Heart left ventricle (tissue), 13 donors: ENCODE measurements around the gene BCAS4.

Experiments
- POLR2A ChIP-seq, 2 donors: fragments of 450-650 bp; IDR thresholded peaks; one replicate each; pipeline ENCODE4 v1.6.1; 2017; ENCODE audit warnings: antibody characterized with exemption in 2 of 2, mild to moderate bottlenecking in 2 of 2, moderate library complexity in 2 of 2
- TF ChIP-seq, protein P1 (sequence below), 12 donors: fragments of 200-600 bp; sonication (generic) in 4 of 12; IDR thresholded peaks; one replicate each; pipeline versions ENCODE4 v1.5.0 to v1.8.0; 2018 to 2022; ENCODE audit warnings: antibody characterized with exemption in 12 of 12, mild to moderate bottlenecking in 5 of 12
- donor health status: ischemic (EF 13 %, LVEDD 7.1; RV severe dilation, severe dysfunction).
- donor health status: DM: no; HTN: yes; CAD: no.
- donor health status: DM: no; HTN: no; CAD: no.
- donor health status: ischemic (EF 25% LVEDD 6.9; RV normal size, moderate dysfunction).
- donor health status: ischemic (EF 25% LVEDD 5.7; RV mildly dilated, moderate dysfunction).
- donor health status: ischemic (EF 35%, LVEDD 5.7; RV mildly dilated, moderate dysfunction).
- donor health status: nonischemic (EF 11% LVEDD 7.7; RV severe dilation, severe dysfunction).
- donor health status: DM: yes; HTN: yes; CAD: no.
- donor health status: PGD.
- donor health status: ischemic (EF 29% LVEDD 5.4; RV normal size, mild dysfunction).
- donor health status: nonischemic (EF 23%, LVEDD 6.1; RV moderate dilation, normal function).

DNA sequence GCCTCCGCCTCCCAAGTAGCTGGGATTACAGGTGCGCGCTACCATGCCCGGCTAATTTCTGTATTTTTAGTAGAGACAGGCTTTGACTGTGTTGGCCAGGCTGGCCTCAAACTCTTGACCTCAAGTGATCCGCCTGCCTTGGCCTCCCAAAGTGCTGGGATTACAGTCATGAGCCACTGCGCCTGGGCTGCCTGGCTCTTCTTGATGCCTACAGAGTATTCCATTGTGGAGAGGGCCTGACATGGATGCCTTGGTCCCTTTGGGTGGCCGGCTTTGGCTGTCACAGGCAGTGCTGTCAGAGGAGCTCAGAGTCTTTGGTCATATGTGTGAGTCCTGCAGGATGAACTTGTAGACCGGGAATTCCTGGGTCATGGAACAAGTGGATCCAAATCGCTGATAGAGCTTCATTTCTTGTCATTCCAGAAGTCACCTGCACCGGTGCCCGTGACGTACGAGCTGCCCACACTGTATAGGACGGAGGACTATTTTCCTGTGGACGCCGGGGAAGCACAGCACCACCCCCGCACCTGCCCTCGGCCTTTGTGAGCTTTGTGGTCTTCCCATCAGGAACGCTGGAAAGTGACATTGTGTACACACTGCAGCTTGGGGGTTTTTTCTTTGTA lies 81.3 kb downstream of the BCAS4 start:
- TF ChIP-seq, protein P1, sequence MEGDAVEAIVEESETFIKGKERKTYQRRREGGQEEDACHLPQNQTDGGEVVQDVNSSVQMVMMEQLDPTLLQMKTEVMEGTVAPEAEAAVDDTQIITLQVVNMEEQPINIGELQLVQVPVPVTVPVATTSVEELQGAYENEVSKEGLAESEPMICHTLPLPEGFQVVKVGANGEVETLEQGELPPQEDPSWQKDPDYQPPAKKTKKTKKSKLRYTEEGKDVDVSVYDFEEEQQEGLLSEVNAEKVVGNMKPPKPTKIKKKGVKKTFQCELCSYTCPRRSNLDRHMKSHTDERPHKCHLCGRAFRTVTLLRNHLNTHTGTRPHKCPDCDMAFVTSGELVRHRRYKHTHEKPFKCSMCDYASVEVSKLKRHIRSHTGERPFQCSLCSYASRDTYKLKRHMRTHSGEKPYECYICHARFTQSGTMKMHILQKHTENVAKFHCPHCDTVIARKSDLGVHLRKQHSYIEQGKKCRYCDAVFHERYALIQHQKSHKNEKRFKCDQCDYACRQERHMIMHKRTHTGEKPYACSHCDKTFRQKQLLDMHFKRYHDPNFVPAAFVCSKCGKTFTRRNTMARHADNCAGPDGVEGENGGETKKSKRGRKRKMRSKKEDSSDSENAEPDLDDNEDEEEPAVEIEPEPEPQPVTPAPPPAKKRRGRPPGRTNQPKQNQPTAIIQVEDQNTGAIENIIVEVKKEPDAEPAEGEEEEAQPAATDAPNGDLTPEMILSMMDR (IDR thresholded peaks at IDR 0.05), result no peak
- TF ChIP-seq POLR2A (IDR thresholded peaks at IDR 0.05), result no peak
